Neural progenitor cell (in vitro differentiated cells): ENCODE data around the gene ISM2. TPM values are rescaled to one million over a fixed set of nuclear protein-coding genes. Genes with fewer than 3 reads are reported as not detected.
"Not testable (repeated sequence)": the region's sequence is repeated elsewhere in the genome, so short reads cannot be mapped to it uniquely, and the experiment has no call there.

Source experiments
- DNase-seq: peaks from one replicate; pipeline ENCODE4 v3.0.0-alpha.2; 2016; ENCODE audit warnings: low spot score
- H2AFZ ChIP-seq: fragments of 200-600 bp; sonication (generic); replicated peaks from 2 replicates; pipeline ENCODE4 v1.6.1; 2016; ENCODE audit warnings: antibody characterized with exemption
- H3F3A ChIP-seq: fragments of 200-600 bp; sonication (generic); 2 replicates; pipeline ENCODE4 v1.6.1; 2016; ENCODE audit warnings: antibody characterized with exemption, low read depth
- H3K27ac ChIP-seq: fragments of 200-600 bp; sonication (generic); 2 replicates; pipeline ENCODE4 v1.5.1; 2016; ENCODE audit warnings: mild to moderate bottlenecking
- H3K27me3 ChIP-seq: fragments of 200-600 bp; sonication (generic); 2 replicates; pipeline ENCODE4 v1.6.1; 2016; ENCODE audit warnings: mild to moderate bottlenecking, moderate library complexity
- H3K36me3 ChIP-seq: fragments of 200-600 bp; sonication (generic); 2 replicates; pipeline ENCODE4 v1.5.1; 2016
- H3K4me1 ChIP-seq: fragments of 200-600 bp; sonication (generic); 2 replicates; pipeline ENCODE4 v1.6.1; 2016; ENCODE audit warnings: mixed run types
- H3K4me2 ChIP-seq: fragments of 200-600 bp; sonication (generic); 2 replicates; pipeline ENCODE4 v1.6.1; 2016
- H3K4me3 ChIP-seq: fragments of 200-600 bp; sonication (generic); 2 replicates; pipeline ENCODE4 v1.5.1; 2016
- H3K79me2 ChIP-seq: fragments of 200-600 bp; sonication (generic); 2 replicates; pipeline ENCODE4 v1.6.1; 2016; ENCODE audit warnings: low read depth
- H3K9ac ChIP-seq: fragments of 200-600 bp; sonication (generic); 2 replicates; pipeline ENCODE4 v1.6.1; 2016
- H3K9me3 ChIP-seq: fragments of 200-600 bp; sonication (generic); 2 replicates; pipeline ENCODE4 v1.5.1; 2016; ENCODE audit warnings: low read depth
- H4K20me1 ChIP-seq: fragments of 200-600 bp; sonication (generic); 2 replicates; pipeline ENCODE4 v1.6.1; 2016; ENCODE audit warnings: low read depth
- H3K27ac Mint-ChIP-seq: 3 replicates; pipeline ENCODE4 v1.8.0; 2021; ENCODE audit warnings: mixed read lengths
- H3K27me3 Mint-ChIP-seq: 2 replicates; pipeline ENCODE4 v1.8.0; 2022; ENCODE audit warnings: low read depth, mild to moderate bottlenecking, inconsistent platforms, moderate library complexity, mixed read lengths; ENCODE audit not compliant: insufficient read depth
- H3K36me3 Mint-ChIP-seq: 3 replicates; pipeline ENCODE4 v1.8.0; 2021; ENCODE audit warnings: mixed read lengths
- H3K4me1 Mint-ChIP-seq: 3 replicates; pipeline ENCODE4 v1.8.0; 2021; ENCODE audit warnings: mixed read lengths
- H3K4me3 Mint-ChIP-seq: 3 replicates; pipeline ENCODE4 v1.8.0; 2021; ENCODE audit warnings: mild to moderate bottlenecking, moderate library complexity, mixed read lengths
- H3K9me3 Mint-ChIP-seq: 3 replicates; pipeline ENCODE4 v1.8.0; 2020; ENCODE audit warnings: mixed read lengths
- EZH2 ChIP-seq: fragments of 200-600 bp; sonication (generic); IDR thresholded peaks from 2 replicates; pipeline ENCODE4 v1.6.1; 2017; ENCODE audit warnings: antibody characterized with exemption, mild to moderate bottlenecking, moderate library complexity
- EZH2phosphoT487 ChIP-seq: fragments of 200-600 bp; sonication (generic); IDR thresholded peaks from 2 replicates; pipeline ENCODE4 v1.6.1; 2017; ENCODE audit warnings: antibody characterized with exemption
- total RNA-seq: library from RNA; depleted of rRNA; stranded (reverse); fragments of >200 nt; gene quantifications from 2 replicates; pipeline ENCODE4 v1.2.3, GENCODE V29; 2015; ENCODE audit warnings: low replicate concordance
- TF ChIP-seq, protein P1 (sequence below): fragments of 200-600 bp; sonication (generic); IDR thresholded peaks from 2 replicates; pipeline ENCODE4 v1.5.1; 2017; ENCODE audit warnings: antibody characterized with exemption, mild to moderate bottlenecking

ISM2 gene
- 0.07 and 0.12 TPM in 2 replicates for total RNA-seq

DNA sequence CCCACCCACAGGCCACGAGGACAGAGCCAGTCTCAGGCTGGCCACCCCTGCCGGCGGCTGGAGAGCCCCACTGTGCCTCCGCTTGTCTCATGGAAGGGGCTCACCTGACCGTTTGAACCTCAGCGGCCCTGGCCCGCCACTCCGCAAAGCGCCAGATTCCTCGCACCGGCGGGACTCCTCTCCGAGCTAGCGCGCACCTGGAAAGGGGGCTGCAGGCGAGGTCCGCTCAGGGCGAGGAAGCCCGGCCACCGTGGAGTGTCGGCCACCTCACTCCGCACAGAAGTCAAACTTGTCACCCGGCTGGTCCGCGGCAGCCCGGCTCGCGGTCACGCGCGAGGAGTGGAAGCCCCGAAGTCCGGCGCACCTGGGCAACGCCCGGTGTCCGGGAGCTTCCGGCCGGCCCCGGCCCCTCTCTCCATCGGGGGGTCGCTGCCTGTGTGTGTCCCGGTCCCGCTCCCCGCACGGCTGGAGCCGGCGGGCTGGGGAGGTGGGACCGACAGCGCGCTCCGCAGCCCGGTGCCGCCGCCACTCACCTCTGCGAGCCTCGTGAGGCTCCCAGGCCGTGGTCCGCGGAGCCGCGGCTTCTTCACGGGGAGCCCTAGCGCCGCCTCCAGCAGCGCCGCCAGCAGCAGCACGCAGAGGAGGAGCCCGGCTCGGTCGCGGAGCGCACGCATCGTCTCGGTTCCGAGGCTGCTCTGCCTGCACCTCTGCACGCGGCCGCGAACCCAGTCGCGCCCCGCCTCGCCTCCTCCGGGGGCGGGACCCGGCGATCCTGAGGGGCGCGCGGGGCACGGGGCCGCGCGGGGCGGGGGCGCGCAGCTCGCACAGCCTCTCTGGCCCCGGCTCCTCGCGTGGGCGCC lies at the start of gene ISM2:
TSS of gene ISM2 (minus strand) at position 697 of the 860 bp plus-strand sequence. CDS start at position 674, 23 bp downstream.
- Histone ChIP-seq H3K79me2 (no peaks in the 10 kb centered on the region), H3F3A (no peaks in the 10 kb centered on the region), H3K27me3 (peaks cover 63% of the 10 kb centered on the region), H4K20me1 (no peaks in the 10 kb centered on the region), H3K9ac (no peak within 1 kb of the TSS), H3K4me2 (peak within 1 kb of the TSS; percentile 91), H3K4me1 (peaks cover 4% of the 10 kb centered on the region), H3K36me3 (no peaks in the 10 kb centered on the region), H2AFZ (peak within 1 kb of the TSS; percentile 91), H3K27ac (no peak within 1 kb of the TSS), H3K9me3 (peaks cover 4% of the 10 kb centered on the region), H3K4me3 (peak within 1 kb of the TSS; percentile 61)
- TF ChIP-seq EZH2phosphoT487 (peak; percentile 91), EZH2 (peak; percentile 96)
- TF ChIP-seq, protein P1, sequence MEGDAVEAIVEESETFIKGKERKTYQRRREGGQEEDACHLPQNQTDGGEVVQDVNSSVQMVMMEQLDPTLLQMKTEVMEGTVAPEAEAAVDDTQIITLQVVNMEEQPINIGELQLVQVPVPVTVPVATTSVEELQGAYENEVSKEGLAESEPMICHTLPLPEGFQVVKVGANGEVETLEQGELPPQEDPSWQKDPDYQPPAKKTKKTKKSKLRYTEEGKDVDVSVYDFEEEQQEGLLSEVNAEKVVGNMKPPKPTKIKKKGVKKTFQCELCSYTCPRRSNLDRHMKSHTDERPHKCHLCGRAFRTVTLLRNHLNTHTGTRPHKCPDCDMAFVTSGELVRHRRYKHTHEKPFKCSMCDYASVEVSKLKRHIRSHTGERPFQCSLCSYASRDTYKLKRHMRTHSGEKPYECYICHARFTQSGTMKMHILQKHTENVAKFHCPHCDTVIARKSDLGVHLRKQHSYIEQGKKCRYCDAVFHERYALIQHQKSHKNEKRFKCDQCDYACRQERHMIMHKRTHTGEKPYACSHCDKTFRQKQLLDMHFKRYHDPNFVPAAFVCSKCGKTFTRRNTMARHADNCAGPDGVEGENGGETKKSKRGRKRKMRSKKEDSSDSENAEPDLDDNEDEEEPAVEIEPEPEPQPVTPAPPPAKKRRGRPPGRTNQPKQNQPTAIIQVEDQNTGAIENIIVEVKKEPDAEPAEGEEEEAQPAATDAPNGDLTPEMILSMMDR = no peak
- Mint-ChIP-seq H3K4me3 (peak within 1 kb of the TSS; percentile 85), H3K36me3 (peaks cover 2% of the 10 kb centered on the region), H3K9me3 (no peaks in the 10 kb centered on the region), H3K4me1 (no peaks in the 10 kb centered on the region), H3K27me3 (peaks cover 24% of the 10 kb centered on the region), H3K27ac (no peak within 1 kb of the TSS)
- peak; percentile 80 for DNase-seq

DNA sequence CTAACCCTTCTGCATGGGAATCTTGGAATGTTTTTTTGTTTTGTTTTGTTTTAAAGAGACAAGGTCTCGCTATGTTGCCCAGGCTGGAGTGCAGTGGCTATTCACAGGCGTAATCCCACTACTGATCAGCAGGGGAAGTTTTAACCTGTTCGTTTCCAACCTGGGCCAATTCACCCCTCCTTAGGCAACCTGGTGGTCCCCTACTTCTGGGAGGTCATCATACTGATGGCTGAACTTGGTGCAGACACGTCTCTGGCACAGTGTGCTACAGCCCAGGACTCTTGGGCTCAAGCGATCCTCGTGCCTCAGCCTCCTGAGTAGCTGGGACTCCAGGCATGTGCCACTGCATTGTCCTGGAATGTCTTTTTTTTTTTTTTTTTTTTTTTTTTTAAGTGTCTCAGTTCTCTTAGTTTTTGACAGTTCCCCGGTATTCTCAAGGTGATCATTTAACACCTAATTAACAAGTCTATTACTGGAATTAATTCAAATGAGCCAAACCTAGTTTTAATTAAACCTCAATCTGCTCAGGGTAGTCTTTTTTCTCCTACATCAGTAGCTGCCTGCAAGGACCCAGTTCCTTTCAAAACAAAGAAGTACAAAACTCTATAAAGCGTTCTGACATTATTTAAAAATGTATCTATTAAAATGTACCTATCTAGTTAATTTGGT lies 49.0 kb upstream of the ISM2 start:
- TF ChIP-seq EZH2 (no peak), EZH2phosphoT487 (no peak)
- TF ChIP-seq, protein P1 = peak; percentile 21
- no peaks in the 10 kb centered on the region for H3K27me3 ChIP-seq
- Mint-ChIP-seq H3K9me3 (no peaks in the 10 kb centered on the region), H3K36me3 (peaks cover 15% of the 10 kb centered on the region), H3K4me3 (no peak overlapping the region), H3K27ac (no peak overlapping the region), H3K27me3 (no peaks in the 10 kb centered on the region), H3K4me1 (peaks cover 26% of the 10 kb centered on the region)
- no peak for DNase-seq
- H3F3A ChIP-seq = no peaks in the 10 kb centered on the region
- no peaks in the 10 kb centered on the region for H3K79me2 ChIP-seq
- H3K9ac ChIP-seq = no peak overlapping the region
- no peak overlapping the region for H3K4me2 ChIP-seq
- no peak overlapping the region for H3K27ac ChIP-seq
- H3K4me3 ChIP-seq = no peak overlapping the region
- H4K20me1 ChIP-seq = no peaks in the 10 kb centered on the region
- H3K36me3 ChIP-seq = no peaks in the 10 kb centered on the region
- no peaks in the 10 kb centered on the region for H3K9me3 ChIP-seq
- no peak overlapping the region for H2AFZ ChIP-seq
- peaks cover 5% of the 10 kb centered on the region for H3K4me1 ChIP-seq

DNA sequence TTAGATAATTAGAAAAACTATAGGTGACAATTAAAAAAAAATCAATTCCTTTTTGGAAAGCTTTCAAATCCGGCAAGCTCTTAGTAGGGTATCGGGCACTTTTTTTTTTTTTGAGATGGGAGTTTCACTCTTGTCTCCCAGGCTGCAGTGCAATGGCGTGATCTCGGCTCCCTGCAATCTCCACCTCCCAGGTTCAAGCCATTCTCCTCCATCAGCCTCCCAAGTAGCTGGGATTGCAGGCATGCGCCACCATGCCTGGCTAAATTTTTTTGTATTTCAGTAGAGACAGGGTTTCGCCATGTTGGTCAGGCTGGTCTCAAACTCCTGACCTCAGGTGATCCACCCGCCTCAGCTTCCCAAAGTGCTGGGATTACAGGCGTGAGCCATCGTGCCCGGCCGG lies 46.6 kb upstream of the ISM2 start:
- not testable (repeated sequence) for DNase-seq, H3K36me3 ChIP-seq, H2AFZ ChIP-seq, H3K4me2 ChIP-seq, H3K4me3 Mint-ChIP-seq, H3K27ac Mint-ChIP-seq, H3K27me3 Mint-ChIP-seq, H3F3A ChIP-seq, H3K4me3 ChIP-seq, H3K9ac ChIP-seq, H3K27ac ChIP-seq, H3K9me3 Mint-ChIP-seq, H4K20me1 ChIP-seq, H3K4me1 ChIP-seq, H3K9me3 ChIP-seq, H3K27me3 ChIP-seq, H3K79me2 ChIP-seq
- H3K4me1 Mint-ChIP-seq = peaks cover 39% of the 10 kb centered on the region
- peaks cover 12% of the 10 kb centered on the region for H3K36me3 Mint-ChIP-seq

DNA sequence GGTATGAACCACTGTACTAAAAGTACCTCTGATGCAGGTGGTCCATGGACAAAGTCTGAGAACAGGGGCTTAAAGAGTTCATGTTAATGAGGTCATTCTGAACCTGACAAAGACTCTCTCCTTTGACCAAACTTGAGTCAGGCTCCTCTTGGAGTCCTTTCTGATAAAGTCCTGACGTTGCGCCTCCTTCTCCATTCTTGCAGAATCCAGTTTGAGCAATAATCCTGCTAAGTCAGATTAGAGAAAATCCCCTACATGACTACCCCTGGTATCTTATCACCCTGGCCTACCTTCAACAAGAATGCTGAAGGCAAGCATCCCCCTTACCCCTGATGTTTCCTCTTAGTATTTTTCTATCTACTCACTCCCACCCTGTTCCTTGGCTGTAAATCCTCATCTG lies 46.0 kb upstream of the ISM2 start:
- no peaks in the 10 kb centered on the region for H3K9me3 ChIP-seq
- Mint-ChIP-seq H3K4me1 (peaks cover 37% of the 10 kb centered on the region), H3K27ac (no peak overlapping the region), H3K27me3 (no peaks in the 10 kb centered on the region), H3K36me3 (peaks cover 12% of the 10 kb centered on the region), H3K4me3 (no peak overlapping the region), H3K9me3 (no peaks in the 10 kb centered on the region)
- peaks cover 9% of the 10 kb centered on the region for H3K4me1 ChIP-seq
- no peak overlapping the region for H3K4me2 ChIP-seq
- H3K9ac ChIP-seq = no peak overlapping the region
- TF ChIP-seq EZH2 (no peak), EZH2phosphoT487 (no peak)
- TF ChIP-seq, protein P1 = no peak
- H3K79me2 ChIP-seq = no peaks in the 10 kb centered on the region
- no peaks in the 10 kb centered on the region for H3K27me3 ChIP-seq
- H3F3A ChIP-seq = no peaks in the 10 kb centered on the region
- no peaks in the 10 kb centered on the region for H3K36me3 ChIP-seq
- no peak overlapping the region for H2AFZ ChIP-seq
- no peak overlapping the region for H3K4me3 ChIP-seq
- DNase-seq = no peak
- H4K20me1 ChIP-seq = no peaks in the 10 kb centered on the region
- no peak overlapping the region for H3K27ac ChIP-seq
